ENCODE data around the gene KIF4B. TPM values are rescaled to one million over a fixed set of nuclear protein-coding genes. Genes with fewer than 3 reads are reported as not detected.

The KIF4B gene
- polyA plus RNA-seq, 1 donor from 2014 or later: not detected

DNA sequence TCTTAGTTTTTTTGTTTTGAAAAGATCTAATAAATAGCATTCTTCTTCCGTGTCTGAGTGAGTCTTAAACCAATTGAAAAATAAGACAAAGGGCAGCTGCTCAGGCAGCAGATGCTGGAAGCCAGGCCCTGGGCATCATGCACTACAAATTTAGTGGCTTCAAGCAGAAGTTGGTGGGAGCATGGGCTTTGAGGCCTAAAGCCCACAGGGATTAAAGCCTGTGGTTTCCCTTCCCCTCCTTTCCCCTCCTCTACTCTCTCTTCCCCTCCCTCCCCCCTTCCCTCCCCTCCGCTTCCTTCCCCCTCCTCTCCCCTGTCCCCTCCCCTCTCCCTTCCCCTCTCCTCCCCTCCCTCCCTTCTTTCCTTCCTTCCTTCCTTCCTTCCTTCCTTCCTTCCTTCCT lies 20.1 kb upstream of the KIF4B start (continued):
- TF ChIP-seq POLR2AphosphoS5 (IDR thresholded peaks at IDR 0.05): no peak

DNA sequence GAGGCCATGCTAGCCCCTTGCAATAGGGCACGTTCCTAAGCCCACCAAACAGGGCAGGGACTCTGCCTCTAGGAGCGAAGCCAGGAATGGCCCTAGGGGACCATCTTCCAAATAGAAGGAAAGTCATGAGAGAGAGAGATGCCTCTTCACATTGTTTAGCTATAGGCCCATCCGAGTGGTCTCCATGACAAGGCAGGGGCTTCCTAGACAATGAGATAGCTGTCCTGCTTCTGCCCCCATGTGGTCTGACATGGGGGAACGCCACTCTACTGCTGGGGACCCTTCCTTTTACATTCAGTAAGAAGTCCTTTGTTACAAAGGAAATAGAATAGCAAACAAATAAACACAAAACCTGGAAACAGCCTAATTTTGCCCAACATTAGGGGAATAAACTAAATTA lies 17.9 kb upstream of the KIF4B start:
- H3K9ac ChIP-seq (ENCODE audit: low read length): no peak overlapping the region
- TF ChIP-seq, protein P1, sequence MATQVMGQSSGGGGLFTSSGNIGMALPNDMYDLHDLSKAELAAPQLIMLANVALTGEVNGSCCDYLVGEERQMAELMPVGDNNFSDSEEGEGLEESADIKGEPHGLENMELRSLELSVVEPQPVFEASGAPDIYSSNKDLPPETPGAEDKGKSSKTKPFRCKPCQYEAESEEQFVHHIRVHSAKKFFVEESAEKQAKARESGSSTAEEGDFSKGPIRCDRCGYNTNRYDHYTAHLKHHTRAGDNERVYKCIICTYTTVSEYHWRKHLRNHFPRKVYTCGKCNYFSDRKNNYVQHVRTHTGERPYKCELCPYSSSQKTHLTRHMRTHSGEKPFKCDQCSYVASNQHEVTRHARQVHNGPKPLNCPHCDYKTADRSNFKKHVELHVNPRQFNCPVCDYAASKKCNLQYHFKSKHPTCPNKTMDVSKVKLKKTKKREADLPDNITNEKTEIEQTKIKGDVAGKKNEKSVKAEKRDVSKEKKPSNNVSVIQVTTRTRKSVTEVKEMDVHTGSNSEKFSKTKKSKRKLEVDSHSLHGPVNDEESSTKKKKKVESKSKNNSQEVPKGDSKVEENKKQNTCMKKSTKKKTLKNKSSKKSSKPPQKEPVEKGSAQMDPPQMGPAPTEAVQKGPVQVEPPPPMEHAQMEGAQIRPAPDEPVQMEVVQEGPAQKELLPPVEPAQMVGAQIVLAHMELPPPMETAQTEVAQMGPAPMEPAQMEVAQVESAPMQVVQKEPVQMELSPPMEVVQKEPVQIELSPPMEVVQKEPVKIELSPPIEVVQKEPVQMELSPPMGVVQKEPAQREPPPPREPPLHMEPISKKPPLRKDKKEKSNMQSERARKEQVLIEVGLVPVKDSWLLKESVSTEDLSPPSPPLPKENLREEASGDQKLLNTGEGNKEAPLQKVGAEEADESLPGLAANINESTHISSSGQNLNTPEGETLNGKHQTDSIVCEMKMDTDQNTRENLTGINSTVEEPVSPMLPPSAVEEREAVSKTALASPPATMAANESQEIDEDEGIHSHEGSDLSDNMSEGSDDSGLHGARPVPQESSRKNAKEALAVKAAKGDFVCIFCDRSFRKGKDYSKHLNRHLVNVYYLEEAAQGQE (IDR thresholded peaks at IDR 0.05; ENCODE audit: borderline replicate concordance): no peak
- TF ChIP-seq TAF1 (IDR thresholded peaks at IDR 0.05; ENCODE audit: low read depth) (no peak), EZH2 (IDR thresholded peaks at IDR 0.05; ENCODE audit: borderline replicate concordance, insufficient read depth, low read length, poor library complexity, severe bottlenecking) (no peak), POLR2AphosphoS5 (IDR thresholded peaks at IDR 0.05) (no peak), SMC3 (conservative IDR thresholded peaks at IDR 0.05; ENCODE audit: poor library complexity) (no peak), RAD21 (conservative IDR thresholded peaks at IDR 0.05) (no peak), EP300 (conservative IDR thresholded peaks at IDR 0.05; ENCODE audit: poor library complexity, severe bottlenecking) (no peak), MXI1 (conservative IDR thresholded peaks at IDR 0.05; ENCODE audit: poor library complexity, severe bottlenecking) (no peak)
- TF ChIP-seq, protein P2, sequence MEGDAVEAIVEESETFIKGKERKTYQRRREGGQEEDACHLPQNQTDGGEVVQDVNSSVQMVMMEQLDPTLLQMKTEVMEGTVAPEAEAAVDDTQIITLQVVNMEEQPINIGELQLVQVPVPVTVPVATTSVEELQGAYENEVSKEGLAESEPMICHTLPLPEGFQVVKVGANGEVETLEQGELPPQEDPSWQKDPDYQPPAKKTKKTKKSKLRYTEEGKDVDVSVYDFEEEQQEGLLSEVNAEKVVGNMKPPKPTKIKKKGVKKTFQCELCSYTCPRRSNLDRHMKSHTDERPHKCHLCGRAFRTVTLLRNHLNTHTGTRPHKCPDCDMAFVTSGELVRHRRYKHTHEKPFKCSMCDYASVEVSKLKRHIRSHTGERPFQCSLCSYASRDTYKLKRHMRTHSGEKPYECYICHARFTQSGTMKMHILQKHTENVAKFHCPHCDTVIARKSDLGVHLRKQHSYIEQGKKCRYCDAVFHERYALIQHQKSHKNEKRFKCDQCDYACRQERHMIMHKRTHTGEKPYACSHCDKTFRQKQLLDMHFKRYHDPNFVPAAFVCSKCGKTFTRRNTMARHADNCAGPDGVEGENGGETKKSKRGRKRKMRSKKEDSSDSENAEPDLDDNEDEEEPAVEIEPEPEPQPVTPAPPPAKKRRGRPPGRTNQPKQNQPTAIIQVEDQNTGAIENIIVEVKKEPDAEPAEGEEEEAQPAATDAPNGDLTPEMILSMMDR (IDR thresholded peaks at IDR 0.05; ENCODE audit: poor library complexity, severe bottlenecking): no peak
- H2AFZ ChIP-seq (ENCODE audit: low read depth, low read length): no peak overlapping the region

DNA sequence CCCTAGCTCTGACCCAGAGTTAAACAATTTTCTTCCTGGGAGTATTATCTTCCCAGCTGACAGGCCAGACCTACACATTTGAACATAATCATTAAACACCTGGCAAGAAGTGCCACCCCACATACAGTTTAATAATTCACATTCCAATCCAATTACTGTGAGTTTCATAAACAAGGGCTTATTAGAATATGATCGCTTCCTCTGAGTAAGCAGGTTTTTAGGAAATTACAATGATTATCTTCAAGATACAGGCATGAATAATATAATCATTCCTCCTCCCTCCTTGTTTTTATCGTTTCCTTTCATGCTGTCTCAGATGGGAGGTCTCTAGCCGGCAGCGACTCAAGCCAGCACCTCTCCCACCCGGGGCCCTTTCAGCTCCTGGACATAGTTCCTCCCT lies 15.8 kb upstream of the KIF4B start:
- H3K36me3 ChIP-seq (ENCODE audit: insufficient read depth, low read length): no peaks in the 10 kb centered on the region
- H2AFZ ChIP-seq (ENCODE audit: low read depth, low read length): no peak overlapping the region
- H3K9ac ChIP-seq (ENCODE audit: low read length): no peak overlapping the region
- no peaks in the 10 kb centered on the region for H3K27me3 ChIP-seq (ENCODE audit: insufficient read depth, low read depth, low read length)
- H3K27ac ChIP-seq (ENCODE audit: low read length): no peak overlapping the region
- H3K4me3 ChIP-seq (ENCODE audit: low read length): no peak overlapping the region
- H3K79me2 ChIP-seq (replicated peaks; ENCODE audit: insufficient read depth, low read length): no peaks in the 10 kb centered on the region
- H3K4me2 ChIP-seq (ENCODE audit: low read length): no peak overlapping the region
- TF ChIP-seq POLR2AphosphoS5 (IDR thresholded peaks at IDR 0.05): no peak
- TF ChIP-seq MXI1 (conservative IDR thresholded peaks at IDR 0.05; ENCODE audit: poor library complexity, severe bottlenecking): no peak
- TF ChIP-seq, protein P1 (IDR thresholded peaks at IDR 0.05; ENCODE audit: borderline replicate concordance): no peak
- TF ChIP-seq, protein P2 (IDR thresholded peaks at IDR 0.05; ENCODE audit: poor library complexity, severe bottlenecking): no peak
- TF ChIP-seq SMC3 (conservative IDR thresholded peaks at IDR 0.05; ENCODE audit: poor library complexity): no peak
- no peak for TF ChIP-seq EP300 (conservative IDR thresholded peaks at IDR 0.05; ENCODE audit: poor library complexity, severe bottlenecking)
- no peak for TF ChIP-seq TAF1 (IDR thresholded peaks at IDR 0.05; ENCODE audit: low read depth)
- no peak for TF ChIP-seq RAD21 (conservative IDR thresholded peaks at IDR 0.05)
- no peaks in the 10 kb centered on the region for H4K20me1 ChIP-seq (ENCODE audit: insufficient read depth)
- no peaks in the 10 kb centered on the region for H3K9me3 ChIP-seq (ENCODE audit: low read length)
- no peaks in the 10 kb centered on the region for H3K9me2 ChIP-seq (ENCODE audit: insufficient read depth, low read length)
- H3F3A ChIP-seq (ENCODE audit: insufficient read depth, low read length, poor library complexity, severe bottlenecking): no peaks in the 10 kb centered on the region

More for the DNA sequence above, 17.9 kb upstream of the KIF4B start:
- no peaks in the 10 kb centered on the region for H4K20me1 ChIP-seq (ENCODE audit: insufficient read depth)
- no peaks in the 10 kb centered on the region for H3K9me2 ChIP-seq (ENCODE audit: insufficient read depth, low read length)
- H3K27ac ChIP-seq (ENCODE audit: low read length): no peak overlapping the region
- no peak overlapping the region for H3K4me2 ChIP-seq (ENCODE audit: low read length)
- no peaks in the 10 kb centered on the region for H3F3A ChIP-seq (ENCODE audit: insufficient read depth, low read length, poor library complexity, severe bottlenecking)
- no peaks in the 10 kb centered on the region for H3K9me3 ChIP-seq (ENCODE audit: low read length)
- no peaks in the 10 kb centered on the region for H3K27me3 ChIP-seq (ENCODE audit: insufficient read depth, low read depth, low read length)
- H3K4me3 ChIP-seq (ENCODE audit: low read length): no peak overlapping the region
- no peaks in the 10 kb centered on the region for H3K36me3 ChIP-seq (ENCODE audit: insufficient read depth, low read length)
- H3K79me2 ChIP-seq (replicated peaks; ENCODE audit: insufficient read depth, low read length): no peaks in the 10 kb centered on the region
